AG08396 (cell line): ENCODE results near the gene RNASE3.
"Not testable (repeated sequence)": the region's sequence is repeated elsewhere in the genome, so short reads cannot be mapped to it uniquely, and the experiment has no call there.

ENCODE experiments used
- DNase-seq: peaks from one replicate; pipeline ENCODE4 v3.0.0; 2012; ENCODE audit warnings: low spot score, mixed read lengths

Gene RNASE3

GRCh38 chr14:20891126-20891825, at the start of gene RNASE3:
Gene RNASE3, plus strand, starts transcription at chr14:20891385. Its CDS starts 302 bp downstream, at chr14:20891687.
- not testable (repeated sequence) for DNase-seq

- DNase-seq, result no peak
Measured at GRCh38 chr14:20846560-20846959, 44.6 kb upstream of the RNASE3 start.

GRCh38 chr14:20848316-20848954, 42.8 kb upstream of the RNASE3 start:
- peak; percentile 20 for DNase-seq

GRCh38 chr14:20848955-20849570, 42.1 kb upstream of the RNASE3 start:
- no peak for DNase-seq

GRCh38 chr14:20853042-20853441, 38.1 kb upstream of the RNASE3 start:
- DNase-seq, result no peak

- peak; percentile 62 for DNase-seq
Measured at GRCh38 chr14:20855652-20856291, 35.4 kb upstream of the RNASE3 start.

GRCh38 chr14:20857207-20857606, 34.0 kb upstream of the RNASE3 start:
- no peak for DNase-seq

- peak; percentile 69 for DNase-seq
Measured at GRCh38 chr14:20857630-20858261, 33.4 kb upstream of the RNASE3 start.

GRCh38 chr14:20866194-20866593, 25.0 kb upstream of the RNASE3 start:
- DNase-seq, result no peak

- no peak for DNase-seq
Measured at GRCh38 chr14:20866963-20867362, 24.2 kb upstream of the RNASE3 start.

GRCh38 chr14:20873370-20874177, 17.6 kb upstream of the RNASE3 start:
- peak; percentile 58 for DNase-seq

GRCh38 chr14:20877016-20877415, 14.2 kb upstream of the RNASE3 start:
- no peak for DNase-seq

- DNase-seq, result no peak
Measured at GRCh38 chr14:20878695-20879094, 12.5 kb upstream of the RNASE3 start.

GRCh38 chr14:20881229-20881628, 10.0 kb upstream of the RNASE3 start:
- not testable (repeated sequence) for DNase-seq

- DNase-seq, result not testable (repeated sequence)
Measured at GRCh38 chr14:20882787-20883186, 8.4 kb upstream of the RNASE3 start.

- DNase-seq, result not testable (repeated sequence)
Measured at GRCh38 chr14:20888411-20888810, 2.8 kb upstream of the RNASE3 start.

GRCh38 chr14:20895322-20895721, 4.1 kb downstream of the RNASE3 start:
- not testable (repeated sequence) for DNase-seq

GRCh38 chr14:20904393-20905029, 13.3 kb downstream of the RNASE3 start:
- DNase-seq, result no peak

- DNase-seq, result no peak
Measured at GRCh38 chr14:20905676-20906075, 14.5 kb downstream of the RNASE3 start.

GRCh38 chr14:20907214-20907613, 16.0 kb downstream of the RNASE3 start:
- DNase-seq, result no peak

GRCh38 chr14:20910822-20911221, 19.6 kb downstream of the RNASE3 start:
- not testable (repeated sequence) for DNase-seq
